OCI-LY7 (cell line): Measurements from ENCODE around the gene PAX9.

Experiments
- EZH2phosphoT487 ChIP-seq: fragments of 200-600 bp; sonication (generic); IDR thresholded peaks from 2 replicates; pipeline ENCODE4 v1.6.1; 2018; ENCODE audit warnings: low read depth, borderline replicate concordance, mild to moderate bottlenecking, mixed run types, antibody characterized with exemption, low read length, moderate library complexity, mixed read lengths
- TF ChIP-seq, protein P1 (sequence below): fragments of 200-600 bp; sonication (generic); conservative IDR thresholded peaks from 2 replicates; pipeline ENCODE4 v1.5.1; 2014; ENCODE audit warnings: mild to moderate bottlenecking, antibody characterized with exemption, low read length, moderate library complexity, mixed read lengths

DNA sequence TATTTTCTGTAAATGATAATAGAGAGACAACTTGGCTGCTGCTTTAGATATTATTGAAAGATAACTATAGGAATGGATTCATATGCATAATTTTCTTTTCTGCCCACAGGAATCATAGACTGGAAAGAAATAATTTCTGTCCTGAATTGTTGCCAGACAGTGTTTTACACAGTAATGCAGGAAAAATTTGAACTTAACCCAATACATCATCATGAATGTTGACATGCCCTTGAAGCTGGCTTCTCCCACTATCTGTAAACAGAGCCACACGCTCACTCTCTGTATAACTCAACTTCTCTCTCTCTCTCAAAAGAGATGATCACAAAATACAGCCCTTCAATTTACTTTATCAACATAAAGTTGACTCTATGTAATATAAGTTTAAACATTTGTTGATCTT lies 56.6 kb downstream of the PAX9 start:
- TF ChIP-seq, protein P1, sequence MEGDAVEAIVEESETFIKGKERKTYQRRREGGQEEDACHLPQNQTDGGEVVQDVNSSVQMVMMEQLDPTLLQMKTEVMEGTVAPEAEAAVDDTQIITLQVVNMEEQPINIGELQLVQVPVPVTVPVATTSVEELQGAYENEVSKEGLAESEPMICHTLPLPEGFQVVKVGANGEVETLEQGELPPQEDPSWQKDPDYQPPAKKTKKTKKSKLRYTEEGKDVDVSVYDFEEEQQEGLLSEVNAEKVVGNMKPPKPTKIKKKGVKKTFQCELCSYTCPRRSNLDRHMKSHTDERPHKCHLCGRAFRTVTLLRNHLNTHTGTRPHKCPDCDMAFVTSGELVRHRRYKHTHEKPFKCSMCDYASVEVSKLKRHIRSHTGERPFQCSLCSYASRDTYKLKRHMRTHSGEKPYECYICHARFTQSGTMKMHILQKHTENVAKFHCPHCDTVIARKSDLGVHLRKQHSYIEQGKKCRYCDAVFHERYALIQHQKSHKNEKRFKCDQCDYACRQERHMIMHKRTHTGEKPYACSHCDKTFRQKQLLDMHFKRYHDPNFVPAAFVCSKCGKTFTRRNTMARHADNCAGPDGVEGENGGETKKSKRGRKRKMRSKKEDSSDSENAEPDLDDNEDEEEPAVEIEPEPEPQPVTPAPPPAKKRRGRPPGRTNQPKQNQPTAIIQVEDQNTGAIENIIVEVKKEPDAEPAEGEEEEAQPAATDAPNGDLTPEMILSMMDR = no peak
- TF ChIP-seq EZH2phosphoT487 = no peak
